Thoracic aorta (tissue), 2 donors: ENCODE data around the gene SNRPE. TPM values are rescaled to one million over a fixed set of nuclear protein-coding genes. Genes with fewer than 3 reads are reported as not detected.
"Not testable (repeated sequence)": the region's sequence is repeated elsewhere in the genome, so short reads cannot be mapped to it uniquely, and the experiment has no call there.

Experiments used
- ATAC-seq: fragments of 150-250 bp; one replicate; pipeline ENCODE4 v1.8.0; 2017; ENCODE audit warnings: low read depth; ENCODE audit not compliant: insufficient number of reproducible peaks, low FRiP score
- DNase-seq: peaks from one replicate; pipeline ENCODE4 v3.0.0-alpha.2; 2020; ENCODE audit warnings: low spot score
- H3K27ac ChIP-seq, 2 donors: fragments of 200-600 bp; sonication (generic); 1 replicate in 1 of 2; 2 replicates in 1 of 2; pipeline ENCODE4 v1.5.1; 2016; ENCODE audit warnings: mild to moderate bottlenecking in 2 of 2, moderate library complexity in 2 of 2
- H3K27me3 ChIP-seq: fragments of 200-600 bp; sonication (generic); replicated peaks from 2 replicates; pipeline ENCODE4 v1.6.0; 2016; ENCODE audit warnings: mild to moderate bottlenecking; ENCODE audit not compliant: insufficient read depth
- H3K36me3 ChIP-seq: fragments of 200-600 bp; sonication (generic); one replicate; pipeline ENCODE4 v1.5.1; 2016
- H3K4me1 ChIP-seq, 2 donors: fragments of 200-600 bp; sonication (generic); 1 replicate in 1 of 2; 2 replicates in 1 of 2; pipeline versions ENCODE4 v1.5.1 to v1.6.0; 2016; ENCODE audit warnings: low read depth in 2 of 2, mild to moderate bottlenecking in 1 of 2; ENCODE audit not compliant: control insufficient read depth in 1 of 2
- H3K4me3 ChIP-seq: fragments of 200-600 bp; sonication (generic); 2 replicates; pipeline ENCODE4 v1.5.1; 2016; ENCODE audit warnings: mild to moderate bottlenecking
- H3K9me3 ChIP-seq: fragments of 200-600 bp; sonication (generic); 2 replicates; pipeline ENCODE4 v1.5.1; 2016
- CTCF ChIP-seq: fragments of 200-600 bp; sonication (generic); IDR thresholded peaks from one replicate; pipeline ENCODE4 v1.5.1; 2019; ENCODE audit warnings: antibody characterized with exemption
- total RNA-seq, 2 donors: library from RNA; depleted of rRNA; stranded (reverse); fragments of >200 nt; gene quantifications; one replicate each; pipeline versions ENCODE4 v1.1.0 to v1.2.3, GENCODE V29; 2016

SNRPE gene
- total RNA-seq, 2 donors from 2014 or later: 16.8 to 55.3 TPM

- Histone ChIP-seq H3K36me3 (peaks cover 34% of the 10 kb centered on the region), H3K9me3 (no peaks in the 10 kb centered on the region), H3K4me3 (no peak overlapping the region), H3K27me3 (no peaks in the 10 kb centered on the region), H3K27ac (no peak overlapping the region), H3K4me1 (peaks cover 0 to 9% of the 10 kb centered on the region in 2 donors)
- no peak for TF ChIP-seq CTCF
- ATAC-seq: no peak
- no peak for DNase-seq
These were observed 18.9 kb upstream of the SNRPE start for GRCh38 chr1:203842559-203842876.

- H3K9me3 ChIP-seq: no peaks in the 10 kb centered on the region
- no peaks in the 10 kb centered on the region for H3K27me3 ChIP-seq
- H3K4me1 ChIP-seq: peaks cover 0 to 9% of the 10 kb centered on the region in 2 donors
- H3K4me3 ChIP-seq: no peak overlapping the region
- DNase-seq (no peak), ATAC-seq (no peak)
- TF ChIP-seq CTCF: no peak
- no peak overlapping the region for H3K27ac ChIP-seq
- peaks cover 34% of the 10 kb centered on the region for H3K36me3 ChIP-seq
These were observed 18.0 kb upstream of the SNRPE start for GRCh38 chr1:203843435-203843834.

- ATAC-seq, DNase-seq, H3K4me1 ChIP-seq, H3K9me3 ChIP-seq, H3K27me3 ChIP-seq, H3K4me3 ChIP-seq, H3K27ac ChIP-seq: not testable (repeated sequence)
- peaks cover 39% of the 10 kb centered on the region for H3K36me3 ChIP-seq
These were observed 8.3 kb upstream of the SNRPE start for GRCh38 chr1:203853112-203853511.

GRCh38 chr1:203858055-203858454, 3.3 kb upstream of the SNRPE start:
- H3K27ac ChIP-seq: peak overlapping the region; percentile 73 to 77
- H3K27me3 ChIP-seq: no peaks in the 10 kb centered on the region
- TF ChIP-seq CTCF: no peak
- no peak for DNase-seq
- peak; percentile 39 for ATAC-seq
- peaks cover 8 to 39% of the 10 kb centered on the region in 2 donors for H3K4me1 ChIP-seq
- no peaks in the 10 kb centered on the region for H3K9me3 ChIP-seq
- peaks cover 4% of the 10 kb centered on the region for H3K36me3 ChIP-seq
- peak overlapping the region; percentile 27 for H3K4me3 ChIP-seq

- Histone ChIP-seq H3K36me3 (peaks cover 4% of the 10 kb centered on the region), H3K4me3 (no peak overlapping the region), H3K4me1 (peaks cover 8 to 41% of the 10 kb centered on the region in 2 donors), H3K27ac (peak overlapping the region; percentile 73 to 77), H3K9me3 (no peaks in the 10 kb centered on the region), H3K27me3 (no peaks in the 10 kb centered on the region)
- no peak for ATAC-seq
- no peak for DNase-seq
- TF ChIP-seq CTCF: no peak
These were observed 2.4 kb upstream of the SNRPE start for GRCh38 chr1:203858975-203859374.

GRCh38 chr1:203860396-203861025, 888 bp upstream of the SNRPE start:
- H3K9me3 ChIP-seq: no peaks in the 10 kb centered on the region
- no peak for ATAC-seq
- H3K4me1 ChIP-seq: peaks cover 8 to 41% of the 10 kb centered on the region in 2 donors
- DNase-seq: no peak
- H3K4me3 ChIP-seq: peak overlapping the region; percentile 71
- no peak for TF ChIP-seq CTCF
- peak overlapping the region; percentile 26 to 42 for H3K27ac ChIP-seq
- H3K27me3 ChIP-seq: no peaks in the 10 kb centered on the region
- H3K36me3 ChIP-seq: peaks cover 13% of the 10 kb centered on the region
